Dermis microvascular lymphatic vessel endothelial cell (primary cell): ENCODE results near the gene METRNL. TPM values are rescaled to one million over a fixed set of nuclear protein-coding genes. Genes with fewer than 3 reads are reported as not detected.

Experiments
- DNase-seq, 2 donors: peaks; one replicate each; pipeline versions ENCODE4 v3.0.0 to v3.0.0-alpha.2; 2010; ENCODE audit warnings: low read depth in 2 of 2
- total RNA-seq: library from RNA; depleted of rRNA; stranded (reverse); fragments of >200 nt; gene quantifications from 2 replicates; pipeline ENCODE4 v1.2.1, GENCODE V29; 2014

The METRNL gene
- total RNA-seq, 1 donor from 2014 or later = 59.2 TPM

GRCh38 chr17:83078378-83079351 is 744 bp upstream of the METRNL start:
- no peak for DNase-seq

- no peak for DNase-seq
Measured at GRCh38 chr17:83079766-83080578, 563 bp downstream of the METRNL start.

DNA sequence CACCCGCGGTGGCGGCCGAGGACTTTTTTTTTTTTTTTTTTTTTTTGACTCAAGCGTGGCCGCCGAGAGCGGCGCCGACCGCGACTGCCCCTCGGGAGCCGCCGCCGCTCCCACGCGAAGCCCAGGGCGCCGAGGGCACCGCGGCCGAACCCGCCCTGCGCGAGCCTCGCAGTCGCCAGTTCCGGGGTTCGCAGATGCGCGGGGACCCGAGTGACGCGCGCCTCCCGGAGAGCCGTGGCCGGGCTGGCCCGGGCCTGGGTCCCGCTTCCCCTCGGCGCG is 1.1 kb downstream of the METRNL start:
- no peak for DNase-seq

DNA sequence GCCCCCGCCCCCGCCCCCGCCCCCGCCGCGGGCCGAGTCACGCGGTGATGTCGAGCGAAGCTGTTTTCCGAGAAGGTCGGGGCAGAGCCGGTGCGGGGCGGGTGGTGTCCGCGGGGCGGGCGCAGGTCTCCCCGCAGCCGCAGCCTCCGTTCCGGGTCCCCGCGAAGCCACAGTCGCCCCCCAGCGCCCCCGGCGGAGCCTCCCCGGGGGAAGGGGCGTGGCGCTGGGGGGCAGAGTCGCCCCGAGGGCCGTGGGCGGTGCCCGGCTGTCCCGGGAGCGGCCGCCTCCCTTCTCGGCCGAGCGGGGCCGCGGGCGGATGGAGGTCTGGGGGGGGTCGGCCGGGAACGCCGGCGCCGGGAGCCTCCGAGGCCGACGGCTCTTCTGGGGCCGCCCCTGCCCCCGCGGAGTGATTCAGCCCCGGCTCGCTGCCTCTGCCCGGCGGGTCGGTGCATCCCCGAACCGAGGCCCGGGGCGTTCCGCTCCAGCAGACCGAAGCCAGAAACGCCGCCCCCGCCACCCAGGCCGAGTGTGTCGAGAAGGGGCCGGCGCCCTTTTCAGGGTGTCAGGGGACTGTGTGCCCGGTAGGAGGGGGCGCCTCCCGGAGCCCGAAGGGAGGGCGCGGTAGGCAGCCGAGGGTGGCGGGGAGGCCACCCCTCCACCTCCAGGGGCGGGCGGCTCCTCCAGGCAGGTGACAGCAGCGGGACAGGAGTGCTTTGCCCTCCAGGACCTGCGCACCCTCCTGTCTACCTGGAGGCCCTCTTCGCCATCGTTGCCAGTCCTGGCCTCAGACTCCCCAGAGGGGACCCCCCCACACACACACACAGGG is 1.7 kb downstream of the METRNL start:
- peak in 1 of 2 donors; percentile 42 for DNase-seq

DNA sequence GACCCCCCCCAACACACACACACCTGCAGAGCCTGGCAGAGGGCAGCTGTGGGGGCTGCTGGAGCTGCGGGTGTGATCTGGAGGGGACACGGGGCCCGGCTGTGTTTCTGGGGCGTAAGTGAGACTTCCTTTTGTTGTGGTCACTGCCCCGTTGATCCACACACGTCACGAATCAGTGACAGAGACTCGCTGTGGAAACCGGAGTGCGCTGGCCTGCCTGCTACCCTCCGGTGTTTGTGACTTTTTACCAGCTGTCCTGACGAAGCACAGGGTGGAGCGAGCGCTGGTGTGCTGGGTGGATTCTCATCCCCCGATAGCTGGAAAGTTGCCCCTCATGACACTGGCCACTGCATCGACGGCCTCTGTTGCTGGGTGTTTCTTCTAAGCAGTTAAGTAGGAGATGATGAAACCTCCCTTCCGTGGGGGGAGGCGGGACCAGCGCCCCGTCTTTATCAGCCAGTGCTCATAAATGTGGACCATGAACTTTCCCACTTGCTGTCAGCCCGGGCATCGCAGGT is 2.3 kb downstream of the METRNL start:
- peak in 1 of 2 donors; percentile 32 for DNase-seq

GRCh38 chr17:83082424-83082823 is 3.0 kb downstream of the METRNL start:
- no peak for DNase-seq

GRCh38 chr17:83082909-83083367 is 3.5 kb downstream of the METRNL start:
- DNase-seq = no peak

- DNase-seq = peak in 1 of 2 donors; percentile 38
Measured at GRCh38 chr17:83083368-83084201, 4.2 kb downstream of the METRNL start.

DNA sequence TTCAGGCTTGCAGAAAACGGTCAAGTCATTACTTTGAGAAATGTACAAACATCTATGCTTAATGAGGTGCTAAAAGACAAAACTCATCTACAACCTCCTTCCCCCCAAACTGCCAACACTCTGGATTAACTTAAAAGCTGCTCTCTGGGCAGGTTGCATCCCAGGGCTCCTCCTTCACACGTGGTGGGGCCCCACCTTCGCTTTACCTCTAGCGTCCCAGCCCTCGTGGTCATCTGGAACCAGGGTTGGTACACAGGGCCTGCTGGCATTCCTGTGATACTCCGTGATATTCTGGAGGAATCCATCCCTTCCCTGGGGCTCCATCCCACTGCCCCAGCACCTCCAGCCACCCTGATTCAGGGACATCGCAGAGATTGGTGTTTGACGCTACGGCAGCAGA is 4.8 kb downstream of the METRNL start:
- DNase-seq = no peak

- no peak for DNase-seq
Measured at GRCh38 chr17:83084621-83085056, 5.2 kb downstream of the METRNL start.

DNA sequence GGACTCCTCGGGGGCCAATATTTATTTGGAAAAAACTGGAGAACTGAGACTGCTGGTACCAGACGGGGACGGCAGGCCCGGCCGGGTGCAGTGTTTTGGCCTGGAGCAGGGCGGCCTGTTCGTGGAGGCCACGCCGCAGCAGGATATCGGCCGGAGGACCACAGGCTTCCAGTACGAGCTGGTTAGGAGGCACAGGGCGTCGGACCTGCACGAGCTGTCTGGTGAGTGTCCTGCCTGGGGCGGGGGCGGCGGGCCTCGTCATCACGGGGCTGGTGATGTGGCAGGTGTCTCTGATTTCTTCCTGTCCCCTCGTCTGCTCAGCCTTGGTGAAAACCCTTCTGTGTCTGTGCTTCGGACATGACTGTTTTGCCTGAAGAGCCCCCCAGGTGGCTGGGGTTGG is 5.7 kb downstream of the METRNL start:
- no peak for DNase-seq

GRCh38 chr17:83085526-83086198 is 6.3 kb downstream of the METRNL start:
- no peak for DNase-seq

DNA sequence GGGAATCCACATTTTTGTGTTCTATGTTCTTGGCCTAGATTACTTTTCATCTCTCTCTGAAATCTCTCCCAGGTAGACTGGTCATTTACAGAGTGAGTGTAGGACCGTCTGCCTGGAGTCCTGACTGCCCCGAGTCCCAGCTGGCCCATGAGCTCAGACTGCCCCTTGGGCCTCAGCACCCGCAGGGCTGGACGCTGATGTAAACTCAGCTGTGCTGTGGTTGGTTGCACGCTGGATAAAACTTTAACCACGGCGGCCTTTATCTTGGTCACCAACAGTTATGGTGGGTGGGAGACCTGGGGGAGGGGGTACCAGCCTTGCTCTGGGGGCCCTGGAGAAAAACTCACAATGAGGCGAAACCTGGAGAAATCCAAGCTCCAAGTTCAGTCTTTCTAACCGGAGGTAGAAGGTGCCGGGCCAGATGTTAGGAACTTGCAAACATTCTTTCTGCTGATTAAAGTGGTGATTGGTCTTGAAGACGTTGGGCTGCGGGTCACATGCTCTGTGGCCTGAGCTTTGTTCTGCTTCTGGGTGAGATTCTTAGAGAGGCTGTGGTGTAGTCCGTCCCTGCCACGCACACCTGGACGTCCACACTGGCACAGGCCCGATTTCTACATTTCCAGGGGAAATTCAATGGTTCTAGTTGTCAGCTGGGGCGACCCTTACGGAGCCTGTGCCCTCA is 6.9 kb downstream of the METRNL start:
- DNase-seq = no peak

DNA sequence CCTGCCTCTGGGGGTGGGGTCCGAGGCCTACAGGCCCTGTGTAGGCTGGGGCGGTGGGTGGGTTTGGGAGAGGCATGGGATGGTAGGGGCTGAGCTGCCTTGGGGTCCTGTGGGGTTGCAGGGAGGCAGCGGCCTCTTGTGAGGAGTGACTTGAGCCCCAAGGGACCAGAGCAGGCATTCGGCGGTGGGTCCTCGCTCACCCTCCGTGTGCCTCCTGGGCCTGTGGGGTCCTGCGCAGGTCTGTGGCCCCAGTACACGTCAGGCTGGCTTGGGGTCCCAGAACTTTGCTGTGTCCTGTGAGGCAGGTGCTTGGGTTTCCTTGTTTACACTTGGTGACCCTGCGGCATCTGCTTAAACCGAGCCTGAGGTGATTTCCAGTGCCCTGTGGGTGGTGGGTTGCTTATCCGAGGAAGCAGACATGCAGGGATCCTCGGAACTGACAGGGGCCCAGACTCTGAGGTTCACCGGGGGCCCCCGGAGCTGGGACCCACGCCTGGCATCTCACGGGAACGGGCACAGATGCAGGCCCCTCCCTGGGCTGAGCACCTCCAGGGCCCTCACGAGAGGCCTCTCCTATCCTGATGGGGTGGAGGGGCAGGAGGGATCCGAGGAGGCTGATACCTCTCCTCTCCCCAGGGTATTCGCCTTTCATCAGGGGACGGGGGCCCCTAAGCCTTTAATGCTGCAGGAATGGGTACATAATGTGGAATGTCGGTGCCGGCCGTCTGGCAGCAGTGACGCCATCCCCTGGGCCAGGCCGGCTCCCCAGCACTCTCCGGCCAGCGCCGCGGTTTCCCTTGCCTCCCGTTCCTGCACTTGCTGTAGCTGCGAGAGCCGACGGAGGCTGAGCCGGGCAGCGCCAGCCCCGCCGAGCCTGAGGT is 7.7 kb downstream of the METRNL start:
- DNase-seq = no peak

- no peak for DNase-seq
Measured at GRCh38 chr17:83087788-83088360, 8.5 kb downstream of the METRNL start.

- DNase-seq = no peak
Measured at GRCh38 chr17:83088451-83088850, 9.0 kb downstream of the METRNL start.

- DNase-seq = no peak
Measured at GRCh38 chr17:83088909-83089308, 9.5 kb downstream of the METRNL start.
